GM21381 (cell line): ENCODE results near the gene CDH16.
A peak's percentile ranks its signal among the peaks of the same experiment; 100 is the strongest.
"Not testable (repeated sequence)": the region's sequence is repeated elsewhere in the genome, so short reads cannot be mapped to it uniquely, and the experiment has no call there.

ENCODE experiments used
- ATAC-seq: cut with Tn5 transposase; IDR thresholded peaks from one replicate; pipeline ENCODE4 v1.9.1; 2021; ENCODE audit warnings: mild to moderate bottlenecking, moderate library complexity; ENCODE audit not compliant: unreplicated experiment

Gene CDH16

GRCh38 chr16:66878067-66878466 is 40.6 kb downstream of the CDH16 start:
- no peak for ATAC-seq

GRCh38 chr16:66874079-66874775 is 44.5 kb downstream of the CDH16 start:
- ATAC-seq: no peak

GRCh38 chr16:66873685-66874055 is 45.0 kb downstream of the CDH16 start:
- ATAC-seq: no peak

GRCh38 chr16:66872943-66873684 is 45.6 kb downstream of the CDH16 start:
- ATAC-seq: peak; percentile 84

GRCh38 chr16:66872559-66872942 is 46.1 kb downstream of the CDH16 start:
- ATAC-seq: no peak

- ATAC-seq: no peak
Observed at GRCh38 chr16:66871840-66872239, 46.8 kb downstream of the CDH16 start.

GRCh38 chr16:66871363-66871762 is 47.3 kb downstream of the CDH16 start:
- ATAC-seq: not testable (repeated sequence)

GRCh38 chr16:66869424-66869823 is 49.3 kb downstream of the CDH16 start:
- ATAC-seq: no peak

GRCh38 chr16:66863707-66864106 is 55.0 kb downstream of the CDH16 start:
- no peak for ATAC-seq

GRCh38 chr16:66862023-66862520 is 56.6 kb downstream of the CDH16 start:
- no peak for ATAC-seq

GRCh38 chr16:66859397-66860068 is 59.2 kb downstream of the CDH16 start:
- no peak for ATAC-seq

- no peak for ATAC-seq
Observed at GRCh38 chr16:66858740-66859396, 59.8 kb downstream of the CDH16 start.
